ENCODE data around the gene ARVCF. TPM values are rescaled to one million over a fixed set of nuclear protein-coding genes. Genes with fewer than 3 reads are reported as not detected.

ARVCF gene
- total and polyA plus RNA-seq, 9 of the 15 experiments (the other 6 are each of a cell fraction or from before 2014, with no cell fraction given) = 0.03 to 97.4 (median 15.6) TPM

DNA sequence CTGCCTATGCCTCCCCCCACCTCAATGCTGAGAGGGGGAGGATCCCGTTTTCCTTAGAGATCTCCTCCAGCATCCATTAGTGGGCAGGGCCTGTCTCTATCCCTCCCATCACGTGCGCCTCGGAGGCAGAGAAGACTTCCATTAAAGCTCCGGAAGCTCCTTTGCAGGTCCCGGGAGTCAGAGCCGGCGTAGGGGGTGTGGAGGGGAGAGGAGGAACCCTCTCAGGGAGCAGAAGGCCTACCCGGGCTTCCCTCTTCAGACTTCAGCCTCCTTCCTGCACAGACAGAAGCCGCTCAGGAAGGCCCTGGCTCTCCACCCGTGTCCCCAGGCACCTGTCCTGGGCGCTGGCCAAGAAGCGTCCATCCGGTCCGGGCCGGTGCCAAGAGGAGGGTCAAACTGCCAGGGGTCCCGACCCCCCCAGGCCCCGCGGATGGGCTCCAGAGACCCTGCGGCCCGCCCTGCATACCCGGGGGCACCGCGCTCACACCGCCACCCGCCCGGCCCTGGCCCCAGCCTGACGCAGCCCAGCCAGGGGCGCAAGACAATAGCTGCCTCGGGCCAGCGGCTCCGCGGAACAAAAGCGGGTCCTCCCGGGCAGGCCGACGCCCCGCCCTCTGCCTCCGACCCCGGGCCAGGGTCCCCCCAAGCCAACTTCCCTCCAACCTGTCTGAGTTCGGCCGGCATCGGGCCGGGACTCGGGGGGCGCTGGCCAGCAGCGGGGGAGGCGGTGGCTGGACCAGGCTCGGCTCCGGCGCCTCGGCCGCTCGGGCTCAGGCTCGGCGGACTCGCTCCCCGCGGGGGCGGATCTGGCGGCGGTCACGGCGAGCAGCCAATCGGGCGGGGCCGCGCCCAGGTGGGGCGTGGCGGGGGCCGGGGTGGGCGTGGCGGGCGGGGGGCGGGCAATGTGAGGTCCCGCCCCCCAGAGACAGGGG, 29.9 kb downstream of the ARVCF start (continued):
- TF ChIP-seq, protein P1, sequence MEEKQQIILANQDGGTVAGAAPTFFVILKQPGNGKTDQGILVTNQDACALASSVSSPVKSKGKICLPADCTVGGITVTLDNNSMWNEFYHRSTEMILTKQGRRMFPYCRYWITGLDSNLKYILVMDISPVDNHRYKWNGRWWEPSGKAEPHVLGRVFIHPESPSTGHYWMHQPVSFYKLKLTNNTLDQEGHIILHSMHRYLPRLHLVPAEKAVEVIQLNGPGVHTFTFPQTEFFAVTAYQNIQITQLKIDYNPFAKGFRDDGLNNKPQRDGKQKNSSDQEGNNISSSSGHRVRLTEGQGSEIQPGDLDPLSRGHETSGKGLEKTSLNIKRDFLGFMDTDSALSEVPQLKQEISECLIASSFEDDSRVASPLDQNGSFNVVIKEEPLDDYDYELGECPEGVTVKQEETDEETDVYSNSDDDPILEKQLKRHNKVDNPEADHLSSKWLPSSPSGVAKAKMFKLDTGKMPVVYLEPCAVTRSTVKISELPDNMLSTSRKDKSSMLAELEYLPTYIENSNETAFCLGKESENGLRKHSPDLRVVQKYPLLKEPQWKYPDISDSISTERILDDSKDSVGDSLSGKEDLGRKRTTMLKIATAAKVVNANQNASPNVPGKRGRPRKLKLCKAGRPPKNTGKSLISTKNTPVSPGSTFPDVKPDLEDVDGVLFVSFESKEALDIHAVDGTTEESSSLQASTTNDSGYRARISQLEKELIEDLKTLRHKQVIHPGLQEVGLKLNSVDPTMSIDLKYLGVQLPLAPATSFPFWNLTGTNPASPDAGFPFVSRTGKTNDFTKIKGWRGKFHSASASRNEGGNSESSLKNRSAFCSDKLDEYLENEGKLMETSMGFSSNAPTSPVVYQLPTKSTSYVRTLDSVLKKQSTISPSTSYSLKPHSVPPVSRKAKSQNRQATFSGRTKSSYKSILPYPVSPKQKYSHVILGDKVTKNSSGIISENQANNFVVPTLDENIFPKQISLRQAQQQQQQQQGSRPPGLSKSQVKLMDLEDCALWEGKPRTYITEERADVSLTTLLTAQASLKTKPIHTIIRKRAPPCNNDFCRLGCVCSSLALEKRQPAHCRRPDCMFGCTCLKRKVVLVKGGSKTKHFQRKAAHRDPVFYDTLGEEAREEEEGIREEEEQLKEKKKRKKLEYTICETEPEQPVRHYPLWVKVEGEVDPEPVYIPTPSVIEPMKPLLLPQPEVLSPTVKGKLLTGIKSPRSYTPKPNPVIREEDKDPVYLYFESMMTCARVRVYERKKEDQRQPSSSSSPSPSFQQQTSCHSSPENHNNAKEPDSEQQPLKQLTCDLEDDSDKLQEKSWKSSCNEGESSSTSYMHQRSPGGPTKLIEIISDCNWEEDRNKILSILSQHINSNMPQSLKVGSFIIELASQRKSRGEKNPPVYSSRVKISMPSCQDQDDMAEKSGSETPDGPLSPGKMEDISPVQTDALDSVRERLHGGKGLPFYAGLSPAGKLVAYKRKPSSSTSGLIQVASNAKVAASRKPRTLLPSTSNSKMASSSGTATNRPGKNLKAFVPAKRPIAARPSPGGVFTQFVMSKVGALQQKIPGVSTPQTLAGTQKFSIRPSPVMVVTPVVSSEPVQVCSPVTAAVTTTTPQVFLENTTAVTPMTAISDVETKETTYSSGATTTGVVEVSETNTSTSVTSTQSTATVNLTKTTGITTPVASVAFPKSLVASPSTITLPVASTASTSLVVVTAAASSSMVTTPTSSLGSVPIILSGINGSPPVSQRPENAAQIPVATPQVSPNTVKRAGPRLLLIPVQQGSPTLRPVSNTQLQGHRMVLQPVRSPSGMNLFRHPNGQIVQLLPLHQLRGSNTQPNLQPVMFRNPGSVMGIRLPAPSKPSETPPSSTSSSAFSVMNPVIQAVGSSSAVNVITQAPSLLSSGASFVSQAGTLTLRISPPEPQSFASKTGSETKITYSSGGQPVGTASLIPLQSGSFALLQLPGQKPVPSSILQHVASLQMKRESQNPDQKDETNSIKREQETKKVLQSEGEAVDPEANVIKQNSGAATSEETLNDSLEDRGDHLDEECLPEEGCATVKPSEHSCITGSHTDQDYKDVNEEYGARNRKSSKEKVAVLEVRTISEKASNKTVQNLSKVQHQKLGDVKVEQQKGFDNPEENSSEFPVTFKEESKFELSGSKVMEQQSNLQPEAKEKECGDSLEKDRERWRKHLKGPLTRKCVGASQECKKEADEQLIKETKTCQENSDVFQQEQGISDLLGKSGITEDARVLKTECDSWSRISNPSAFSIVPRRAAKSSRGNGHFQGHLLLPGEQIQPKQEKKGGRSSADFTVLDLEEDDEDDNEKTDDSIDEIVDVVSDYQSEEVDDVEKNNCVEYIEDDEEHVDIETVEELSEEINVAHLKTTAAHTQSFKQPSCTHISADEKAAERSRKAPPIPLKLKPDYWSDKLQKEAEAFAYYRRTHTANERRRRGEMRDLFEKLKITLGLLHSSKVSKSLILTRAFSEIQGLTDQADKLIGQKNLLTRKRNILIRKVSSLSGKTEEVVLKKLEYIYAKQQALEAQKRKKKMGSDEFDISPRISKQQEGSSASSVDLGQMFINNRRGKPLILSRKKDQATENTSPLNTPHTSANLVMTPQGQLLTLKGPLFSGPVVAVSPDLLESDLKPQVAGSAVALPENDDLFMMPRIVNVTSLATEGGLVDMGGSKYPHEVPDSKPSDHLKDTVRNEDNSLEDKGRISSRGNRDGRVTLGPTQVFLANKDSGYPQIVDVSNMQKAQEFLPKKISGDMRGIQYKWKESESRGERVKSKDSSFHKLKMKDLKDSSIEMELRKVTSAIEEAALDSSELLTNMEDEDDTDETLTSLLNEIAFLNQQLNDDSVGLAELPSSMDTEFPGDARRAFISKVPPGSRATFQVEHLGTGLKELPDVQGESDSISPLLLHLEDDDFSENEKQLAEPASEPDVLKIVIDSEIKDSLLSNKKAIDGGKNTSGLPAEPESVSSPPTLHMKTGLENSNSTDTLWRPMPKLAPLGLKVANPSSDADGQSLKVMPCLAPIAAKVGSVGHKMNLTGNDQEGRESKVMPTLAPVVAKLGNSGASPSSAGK (IDR thresholded peaks at IDR 0.05) = no peak
- TF ChIP-seq ZNF239 (CRISPR knock-in tag; IDR thresholded peaks at IDR 0.05) (no peak), SRSF3 (IDR thresholded peaks at IDR 0.05; ENCODE audit: insufficient read depth, low read length) (no peak), KAT2B (IDR thresholded peaks at IDR 0.05; ENCODE audit: low read depth, low read length) (no peak), RFX1 (IDR thresholded peaks at IDR 0.05) (no peak), ZBED1 (IDR thresholded peaks at IDR 0.05) (no peak), ZNF444 (CRISPR knock-in tag; IDR thresholded peaks at IDR 0.05) (no peak), CC2D1A (IDR thresholded peaks at IDR 0.05) (no peak), ELF1 (tag; IDR thresholded peaks at IDR 0.05) (no peak), TAL1 (IDR thresholded peaks at IDR 0.05) (no peak), CBX8 (IDR thresholded peaks at IDR 0.05; ENCODE audit: borderline replicate concordance, extremely low read depth, low read depth, low read length, poor library complexity, severe bottlenecking) (no peak), ZNF316 (IDR thresholded peaks at IDR 0.05) (no peak)
- TF ChIP-seq, protein P2, sequence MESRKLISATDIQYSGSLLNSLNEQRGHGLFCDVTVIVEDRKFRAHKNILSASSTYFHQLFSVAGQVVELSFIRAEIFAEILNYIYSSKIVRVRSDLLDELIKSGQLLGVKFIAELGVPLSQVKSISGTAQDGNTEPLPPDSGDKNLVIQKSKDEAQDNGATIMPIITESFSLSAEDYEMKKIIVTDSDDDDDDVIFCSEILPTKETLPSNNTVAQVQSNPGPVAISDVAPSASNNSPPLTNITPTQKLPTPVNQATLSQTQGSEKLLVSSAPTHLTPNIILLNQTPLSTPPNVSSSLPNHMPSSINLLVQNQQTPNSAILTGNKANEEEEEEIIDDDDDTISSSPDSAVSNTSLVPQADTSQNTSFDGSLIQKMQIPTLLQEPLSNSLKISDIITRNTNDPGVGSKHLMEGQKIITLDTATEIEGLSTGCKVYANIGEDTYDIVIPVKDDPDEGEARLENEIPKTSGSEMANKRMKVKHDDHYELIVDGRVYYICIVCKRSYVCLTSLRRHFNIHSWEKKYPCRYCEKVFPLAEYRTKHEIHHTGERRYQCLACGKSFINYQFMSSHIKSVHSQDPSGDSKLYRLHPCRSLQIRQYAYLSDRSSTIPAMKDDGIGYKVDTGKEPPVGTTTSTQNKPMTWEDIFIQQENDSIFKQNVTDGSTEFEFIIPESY (CRISPR knock-in tag; IDR thresholded peaks at IDR 0.05) = no peak
- TF ChIP-seq, protein P3, sequence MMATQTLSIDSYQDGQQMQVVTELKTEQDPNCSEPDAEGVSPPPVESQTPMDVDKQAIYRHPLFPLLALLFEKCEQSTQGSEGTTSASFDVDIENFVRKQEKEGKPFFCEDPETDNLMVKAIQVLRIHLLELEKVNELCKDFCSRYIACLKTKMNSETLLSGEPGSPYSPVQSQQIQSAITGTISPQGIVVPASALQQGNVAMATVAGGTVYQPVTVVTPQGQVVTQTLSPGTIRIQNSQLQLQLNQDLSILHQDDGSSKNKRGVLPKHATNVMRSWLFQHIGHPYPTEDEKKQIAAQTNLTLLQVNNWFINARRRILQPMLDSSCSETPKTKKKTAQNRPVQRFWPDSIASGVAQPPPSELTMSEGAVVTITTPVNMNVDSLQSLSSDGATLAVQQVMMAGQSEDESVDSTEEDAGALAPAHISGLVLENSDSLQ (IDR thresholded peaks at IDR 0.05) = no peak

All from K562 (cell line).